ENCODE results near the gene KLF2. TPM values are rescaled to one million over a fixed set of nuclear protein-coding genes. Genes with fewer than 3 reads are reported as not detected.

Gene KLF2
- 241 and 242 TPM in 2 replicates for total RNA-seq
- total RNA-seq (2013), result 117 TPM
- 3,249 and 3,965 TPM in 2 replicates for polyA plus RNA-seq
- 1,513 and 2,553 TPM in 2 replicates for polyA minus RNA-seq

DNA sequence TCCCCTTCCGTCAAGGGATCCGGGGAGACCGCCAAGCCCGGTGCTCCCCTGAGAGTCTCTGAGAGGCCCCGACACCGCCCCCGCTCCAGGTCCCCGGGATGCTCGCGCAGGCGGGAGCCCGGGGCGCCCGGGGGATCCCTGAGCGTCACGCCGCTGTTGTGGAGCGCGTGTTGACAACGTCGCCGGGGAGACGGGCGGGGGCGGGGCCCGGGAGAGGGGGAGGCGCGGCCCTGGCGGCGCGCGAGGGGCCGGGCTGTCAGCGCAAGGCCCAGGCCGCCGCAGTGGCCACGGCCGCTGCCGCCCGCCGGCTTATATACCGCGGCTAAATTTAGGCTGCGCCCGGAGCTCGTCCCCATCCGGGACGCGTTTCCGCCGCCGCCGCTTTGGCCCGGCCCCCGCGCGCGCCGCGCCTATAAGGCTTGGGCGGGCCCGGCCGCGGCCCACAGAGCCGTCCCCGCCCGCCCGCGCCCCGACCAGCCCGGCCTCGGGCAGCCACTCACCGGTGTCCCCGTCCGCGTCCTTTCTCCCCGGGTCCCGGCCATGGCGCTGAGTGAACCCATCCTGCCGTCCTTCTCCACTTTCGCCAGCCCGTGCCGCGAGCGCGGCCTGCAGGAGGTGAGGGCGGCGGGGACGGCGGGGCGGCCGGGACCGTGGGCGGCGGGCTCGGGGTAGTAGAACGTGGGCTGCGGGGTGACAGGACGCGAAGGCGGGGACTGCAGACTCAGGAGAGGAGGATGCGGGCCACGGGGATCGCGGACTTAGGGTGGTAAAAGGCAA lies at the start of gene KLF2:
Gene KLF2 (plus strand): TSS at position 443 of the 777 bp plus-strand sequence. CDS start 98 bp downstream, at position 541.
- Mint-ChIP-seq H3K4me1 (peaks cover 61% of the 10 kb centered on the region), H3K27me3 (no peaks in the 10 kb centered on the region), H3K4me3 (peak within 1 kb of the TSS; percentile 76), H3K27ac (peak within 1 kb of the TSS; percentile 91), H3K9me3 (ENCODE audit: insufficient read depth) (no peaks in the 10 kb centered on the region)
- Histone ChIP-seq H2AFZ (ENCODE audit: insufficient read depth, low read depth, low read length, poor library complexity, severe bottlenecking) (no peak within 1 kb of the TSS), H3K9ac (ENCODE audit: low read length) (peak within 1 kb of the TSS; percentile 100), H3K27ac (ENCODE audit: low read length in 2 of 2) (peak within 1 kb of the TSS; percentile 99), H3K9me3 (ENCODE audit: control extremely low read depth in 1 of 3, control insufficient read depth in 2 of 3, insufficient read depth in 1 of 3, low read length in 2 of 3) (peaks cover 0 to 1% (median 0%) of the 10 kb centered on the region in 3 donors), H3K79me2 (ENCODE audit: control insufficient read depth, insufficient read depth, low read length) (peaks cover 53% of the 10 kb centered on the region), H3K4me2 (replicated peaks; ENCODE audit: low read depth, low read length, poor library complexity, severe bottlenecking) (peak within 1 kb of the TSS; percentile 97), H3K4me1 (ENCODE audit: control insufficient read depth in 2 of 2, insufficient read depth in 2 of 2, low read length in 2 of 2) (peaks cover 42 to 55% of the 10 kb centered on the region in 2 donors), H3K27me3 (replicated peaks in 1 of 4; ENCODE audit: control extremely low read depth in 1 of 4, control insufficient read depth in 3 of 4, insufficient read depth in 4 of 4, low read length in 3 of 4) (no peaks in the 10 kb centered on the region), H3K36me3 (replicated peaks in 1 of 2; ENCODE audit: control extremely low read depth in 1 of 2, control insufficient read depth in 1 of 2, extremely low read depth in 1 of 2, insufficient read depth in 2 of 2, low read length in 1 of 2) (peaks cover 0 to 36% of the 10 kb centered on the region in 2 experiments), H3K4me3 (ENCODE audit: control extremely low read depth in 1 of 5, extremely low read depth in 1 of 5, insufficient read depth in 1 of 5, low read depth in 2 of 5, low read length in 4 of 5) (peak within 1 kb of the TSS; percentile 35 to 100 (median 98)), H4K20me1 (ENCODE audit: control insufficient read depth, insufficient read depth, low read length, poor library complexity, severe bottlenecking) (peaks cover 46% of the 10 kb centered on the region)
- ChIA-PET CTCF (interaction anchor here (0.6 to 2.2 kb wide), 11 partner anchors 47 to 92 kb away, joined by 3 to 22 read pairs (median 7); no protein-coding TSS in a partner anchor), POLR2A (interaction anchor here (0.6 to 9.3 kb wide), 17 partner anchors 8 to 181 kb away, joined by 3 to 337 read pairs (median 6); partner anchors contain the start of genes AP1M1, FAM32A and HSH2D)
- DNase-seq (peak; percentile 99), ATAC-seq (ENCODE audit: low read depth) (peak; percentile 59)
- WGBS (ENCODE audit: insufficient coverage), result under 1% methylated on average over 100 of the region's 105 CpGs
- TF ChIP-seq, protein P1, sequence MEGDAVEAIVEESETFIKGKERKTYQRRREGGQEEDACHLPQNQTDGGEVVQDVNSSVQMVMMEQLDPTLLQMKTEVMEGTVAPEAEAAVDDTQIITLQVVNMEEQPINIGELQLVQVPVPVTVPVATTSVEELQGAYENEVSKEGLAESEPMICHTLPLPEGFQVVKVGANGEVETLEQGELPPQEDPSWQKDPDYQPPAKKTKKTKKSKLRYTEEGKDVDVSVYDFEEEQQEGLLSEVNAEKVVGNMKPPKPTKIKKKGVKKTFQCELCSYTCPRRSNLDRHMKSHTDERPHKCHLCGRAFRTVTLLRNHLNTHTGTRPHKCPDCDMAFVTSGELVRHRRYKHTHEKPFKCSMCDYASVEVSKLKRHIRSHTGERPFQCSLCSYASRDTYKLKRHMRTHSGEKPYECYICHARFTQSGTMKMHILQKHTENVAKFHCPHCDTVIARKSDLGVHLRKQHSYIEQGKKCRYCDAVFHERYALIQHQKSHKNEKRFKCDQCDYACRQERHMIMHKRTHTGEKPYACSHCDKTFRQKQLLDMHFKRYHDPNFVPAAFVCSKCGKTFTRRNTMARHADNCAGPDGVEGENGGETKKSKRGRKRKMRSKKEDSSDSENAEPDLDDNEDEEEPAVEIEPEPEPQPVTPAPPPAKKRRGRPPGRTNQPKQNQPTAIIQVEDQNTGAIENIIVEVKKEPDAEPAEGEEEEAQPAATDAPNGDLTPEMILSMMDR (IDR thresholded peaks at IDR 0.05), result no peak
- no peak for TF ChIP-seq EZH2 (IDR thresholded peaks at IDR 0.05; ENCODE audit: borderline replicate concordance, insufficient read depth, low read depth, low read length, poor library complexity, severe bottlenecking)
- intact Hi-C loops (cut with micrococcal nuclease), result loop anchor here (1.0 to 5.0 kb wide), 8 partner anchors 22 to 182 kb away; partner anchors contain the start of genes AP1M1 and HSH2D

All from B cell (primary cell).